Activated CD4-positive, alpha-beta T cell treated with anti-CD3 and anti-CD28 coated beads for 24 hours (primary cell): ENCODE results near the gene ALOX12.

Source experiments
- DNase-seq, 2 donors: peaks; one replicate each; pipeline ENCODE4 v3.0.0-alpha.2; 2020; ENCODE audit warnings: low read depth in 2 of 2

Gene ALOX12

GRCh38 chr17:7001318-7001961 is 5.6 kb downstream of the ALOX12 start:
- DNase-seq: no peak

- no peak for DNase-seq
Observed at GRCh38 chr17:7002288-7003047, 6.6 kb downstream of the ALOX12 start.

- DNase-seq: no peak
Observed at GRCh38 chr17:7003745-7004144, 7.9 kb downstream of the ALOX12 start.

GRCh38 chr17:7004398-7005253 is 8.8 kb downstream of the ALOX12 start:
- DNase-seq: no peak

GRCh38 chr17:7005716-7006115 is 9.9 kb downstream of the ALOX12 start:
- DNase-seq: no peak

- no peak for DNase-seq
Observed at GRCh38 chr17:7007143-7007542, 11.3 kb downstream of the ALOX12 start.

- no peak for DNase-seq
Observed at GRCh38 chr17:7010523-7010922, 14.7 kb downstream of the ALOX12 start.

- no peak for DNase-seq
Observed at GRCh38 chr17:7011415-7011814, 15.6 kb downstream of the ALOX12 start.

GRCh38 chr17:7011942-7012254 is 16.0 kb downstream of the ALOX12 start:
- no peak for DNase-seq

GRCh38 chr17:7014261-7014994 is 18.6 kb downstream of the ALOX12 start:
- DNase-seq: peak; percentile 95

- DNase-seq: peak; percentile 60
Observed at GRCh38 chr17:7014995-7015958, 19.4 kb downstream of the ALOX12 start.

GRCh38 chr17:7016418-7016817 is 20.6 kb downstream of the ALOX12 start:
- DNase-seq: no peak

- DNase-seq: no peak
Observed at GRCh38 chr17:7016886-7017826, 21.3 kb downstream of the ALOX12 start.

- DNase-seq: no peak
Observed at GRCh38 chr17:7017827-7018200, 22.0 kb downstream of the ALOX12 start.

GRCh38 chr17:7018331-7018964 is 22.6 kb downstream of the ALOX12 start:
- DNase-seq: no peak

GRCh38 chr17:7019367-7019766 is 23.5 kb downstream of the ALOX12 start:
- DNase-seq: no peak

- DNase-seq: no peak
Observed at GRCh38 chr17:7019839-7020519, 24.1 kb downstream of the ALOX12 start.

GRCh38 chr17:7020894-7021664 is 25.2 kb downstream of the ALOX12 start:
- no peak for DNase-seq
